Left ventricle myocardium superior (tissue), 1 donor: ENCODE results near the gene RNF217. TPM values are rescaled to one million over a fixed set of nuclear protein-coding genes. Genes with fewer than 3 reads are reported as not detected.
"Not testable (repeated sequence)": the region's sequence is repeated elsewhere in the genome, so short reads cannot be mapped to it uniquely, and the experiment has no call there.

Source experiments
- ATAC-seq: fragments of 200-7000 bp; cut with Tn5 transposase; one replicate; pipeline ENCODE4 v1.9.1; 2020; ENCODE audit warnings: mild to moderate bottlenecking, moderate library complexity
- DNase-seq: peaks from one replicate; pipeline ENCODE4 v3.0.0-alpha.2; 2020
- intact Hi-C: fragments of 100-400 bp; cut with micrococcal nuclease; formaldehyde crosslinking; loops from one replicate; pipeline ENCODE4 v1.11.0; 2022
- long read RNA-seq: library from polyadenylated mRNA; unstranded; transcript quantifications from one replicate; pipeline ENCODE4 v2.0.0, GENCODE V29; 2021
- total RNA-seq: library from RNA; stranded (reverse); fragmentation: NEBNext Ultra II Directional; extraction: Animal tissue kit (Norgen Biotek cat#: 25700); gene quantifications from one replicate; pipeline ENCODE4 v1.2.1, GENCODE V29; 2021
- donor health status: DM: no; HTN: yes; CAD: no; lungs with severe emphysema.

RNF217 gene, protein sequence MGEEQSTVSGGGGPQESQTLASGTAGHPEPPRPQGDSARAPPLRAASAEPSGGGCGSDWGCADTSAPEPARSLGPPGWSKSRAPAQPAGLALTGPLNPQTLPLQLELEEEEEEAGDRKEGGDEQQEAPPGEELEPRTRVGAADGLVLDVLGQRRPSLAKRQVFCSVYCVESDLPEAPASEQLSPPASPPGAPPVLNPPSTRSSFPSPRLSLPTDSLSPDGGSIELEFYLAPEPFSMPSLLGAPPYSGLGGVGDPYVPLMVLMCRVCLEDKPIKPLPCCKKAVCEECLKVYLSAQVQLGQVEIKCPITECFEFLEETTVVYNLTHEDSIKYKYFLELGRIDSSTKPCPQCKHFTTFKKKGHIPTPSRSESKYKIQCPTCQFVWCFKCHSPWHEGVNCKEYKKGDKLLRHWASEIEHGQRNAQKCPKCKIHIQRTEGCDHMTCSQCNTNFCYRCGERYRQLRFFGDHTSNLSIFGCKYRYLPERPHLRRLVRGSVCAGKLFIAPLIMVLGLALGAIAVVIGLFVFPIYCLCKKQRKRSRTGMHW
- total RNA-seq: 8.5 TPM
- long read RNA-seq, full-length matches to known transcripts: 7 of 11 reads
- long read RNA-seq, partial matches to known transcripts: 0 of 11 reads
- long read RNA-seq, other reads (novel, unspliced or antisense): 4 of 11 reads

DNA sequence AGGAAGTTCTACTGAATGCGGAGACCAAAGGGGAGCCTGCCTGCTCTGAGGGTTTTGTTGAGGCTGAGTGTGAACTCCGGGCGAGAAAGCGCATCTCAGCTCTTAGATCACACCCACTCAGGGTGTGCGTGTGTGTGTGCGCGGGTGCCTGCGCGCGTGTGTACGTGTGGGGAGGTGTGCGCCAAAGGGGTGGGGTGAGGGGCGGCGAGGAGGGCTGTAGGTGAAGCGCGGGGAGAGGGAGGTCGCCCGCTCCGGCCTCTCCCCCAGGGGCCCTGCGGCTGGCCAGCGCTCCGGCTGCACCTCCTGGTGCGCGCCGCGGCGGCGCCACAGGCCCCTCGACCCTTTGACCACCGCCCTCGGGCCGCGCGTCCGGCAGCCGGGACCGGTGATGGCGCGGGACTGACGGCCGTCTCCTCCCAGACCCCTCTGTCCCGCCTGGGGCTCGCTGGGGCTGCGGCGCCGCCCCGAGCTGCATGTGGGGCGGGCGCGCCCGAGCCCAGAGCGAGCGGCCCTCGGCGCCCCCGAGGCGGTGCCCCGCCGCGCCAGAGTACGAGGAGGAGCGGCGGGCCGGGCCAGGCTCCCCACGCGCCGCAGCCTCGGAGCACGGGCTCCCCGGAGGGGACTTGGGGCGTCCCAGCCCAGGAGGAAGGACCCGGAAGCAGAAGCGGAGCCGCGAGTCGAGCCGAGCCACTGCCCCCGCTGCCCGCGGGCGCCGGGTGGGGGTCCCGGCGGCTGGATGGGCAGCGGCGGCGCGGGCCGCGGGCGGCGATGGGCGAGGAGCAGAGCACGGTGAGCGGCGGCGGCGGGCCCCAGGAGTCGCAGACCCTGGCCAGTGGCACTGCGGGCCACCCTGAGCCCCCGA, at the start of gene RNF217:
Gene RNF217, plus strand, starts transcription at position 661 of the 862 bp plus-strand sequence. Its CDS starts 108 bp downstream, at position 769.
- intact Hi-C loops: no loop called here
- peak; percentile 83 for ATAC-seq
- peak; percentile 81 for DNase-seq

DNA sequence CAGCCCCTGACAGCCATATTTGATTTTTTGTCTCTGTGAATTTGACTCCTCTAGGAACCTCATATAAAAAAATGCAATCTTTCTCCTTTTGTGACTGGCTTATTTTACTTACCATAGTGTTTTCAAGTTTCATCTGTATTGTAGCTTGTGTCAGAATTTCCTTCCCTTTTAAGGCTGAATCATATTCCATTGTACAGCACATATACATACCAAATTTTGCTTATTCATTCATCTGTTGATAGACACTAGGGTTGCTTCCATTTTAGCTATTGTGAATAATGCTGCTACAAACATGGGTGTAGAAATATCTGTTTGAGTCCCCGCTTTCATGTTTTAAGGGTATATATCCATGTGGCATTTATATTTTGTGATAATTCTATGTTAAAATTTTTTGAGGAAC, 49.2 kb upstream of the RNF217 start:
- ATAC-seq: no peak
- intact Hi-C loops: no loop called here
- no peak for DNase-seq

DNA sequence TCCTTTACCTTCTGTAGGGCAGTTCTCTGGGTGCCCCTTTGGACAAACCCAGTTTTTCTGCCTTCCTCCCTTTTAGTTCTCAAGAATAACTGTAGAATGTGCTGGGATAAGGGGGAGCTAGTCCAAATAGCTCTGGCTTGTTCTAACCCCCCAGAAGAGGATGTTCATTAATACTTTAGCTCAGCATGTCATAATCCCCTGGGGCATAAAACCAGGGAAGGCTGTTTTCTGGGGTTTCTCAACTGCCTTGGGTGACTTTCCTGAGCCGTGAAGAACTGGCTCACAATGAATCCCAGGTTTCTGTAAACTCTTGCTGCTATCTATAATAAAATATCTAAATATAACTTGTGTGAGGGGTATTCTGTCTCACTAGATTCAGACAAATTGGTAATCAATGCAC, 44.5 kb upstream of the RNF217 start:
- intact Hi-C loops: no loop called here
- DNase-seq (no peak), ATAC-seq (no peak)

DNA sequence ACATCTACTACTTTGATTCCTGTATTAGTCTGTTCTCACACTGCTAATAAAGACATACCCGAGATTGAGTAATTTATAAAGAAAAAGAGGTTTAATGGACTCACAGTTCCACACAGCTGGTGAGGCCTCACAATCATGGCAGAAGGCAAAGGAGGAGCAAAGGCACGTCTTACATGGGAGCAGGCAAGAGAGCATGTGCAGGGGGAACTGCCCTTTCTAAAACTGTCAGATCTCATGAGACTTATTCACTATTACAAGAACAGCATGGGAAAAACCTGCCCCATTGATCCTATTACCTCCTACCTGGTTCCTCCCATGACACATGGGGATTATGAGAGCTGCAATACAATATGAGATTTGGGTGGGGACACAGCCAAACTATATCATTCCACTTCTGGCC, 42.5 kb upstream of the RNF217 start:
- intact Hi-C loops, DNase-seq, ATAC-seq: not testable (repeated sequence)

DNA sequence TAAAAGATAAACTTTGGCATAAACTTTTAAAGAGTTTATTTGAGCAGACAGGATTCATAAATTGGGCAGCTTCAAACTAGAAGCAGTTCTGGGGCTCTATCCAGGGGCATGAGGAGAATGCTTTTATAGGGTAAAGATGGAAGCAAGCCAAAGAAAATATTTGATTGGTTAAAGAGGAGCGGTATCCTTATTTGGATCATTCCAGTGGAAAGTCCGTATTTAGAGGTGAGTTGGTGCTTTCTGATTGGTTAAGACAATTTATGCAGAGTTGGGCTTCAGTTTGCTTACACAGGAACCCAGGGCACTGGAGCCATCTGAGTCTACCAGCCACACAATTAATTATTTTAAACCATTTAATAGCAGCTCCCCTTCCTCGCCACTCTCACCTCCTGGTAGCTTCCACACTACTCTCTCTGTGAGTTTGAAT, 37.9 kb upstream of the RNF217 start:
- ATAC-seq (no peak), DNase-seq (no peak)
- intact Hi-C loops: no loop called here

DNA sequence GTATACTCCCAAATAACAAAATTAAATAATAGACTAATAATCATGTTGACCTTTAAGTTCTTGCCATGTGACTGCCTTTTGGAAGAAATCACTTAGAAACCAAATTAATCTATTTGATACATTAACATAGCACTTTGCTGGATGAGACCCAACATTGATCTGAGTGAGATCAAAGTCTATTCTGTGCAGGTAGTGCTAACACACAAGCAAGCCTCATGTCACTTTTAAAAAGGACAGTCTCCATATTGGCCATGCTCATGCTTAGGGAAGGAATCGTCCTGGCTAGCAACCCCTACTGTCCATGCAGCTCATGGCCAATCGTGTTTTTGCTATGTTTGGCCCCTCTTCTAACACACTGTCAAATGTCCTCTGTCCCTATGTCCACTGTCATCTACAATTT, 35.8 kb upstream of the RNF217 start:
- intact Hi-C loops: no loop called here
- DNase-seq (no peak), ATAC-seq (no peak)

DNA sequence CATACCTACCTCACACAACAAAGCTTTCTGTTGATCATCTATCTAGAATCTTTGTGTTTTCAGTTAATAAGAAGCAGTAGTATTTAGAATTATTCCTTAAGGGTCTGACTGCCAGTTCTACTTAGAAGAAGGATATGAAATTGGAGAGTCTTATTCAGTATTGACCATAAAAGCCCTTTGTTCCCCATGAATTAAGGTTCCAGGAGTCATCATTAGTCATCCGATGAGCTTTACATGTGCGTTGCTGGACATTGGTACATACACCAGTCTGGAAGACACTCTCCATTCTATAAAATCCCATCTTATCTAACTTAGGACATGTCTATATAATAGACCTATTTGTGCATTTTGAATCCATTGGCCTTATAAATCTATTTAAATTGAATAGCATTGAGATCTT, 34.4 kb upstream of the RNF217 start:
- no peak for ATAC-seq

DNA sequence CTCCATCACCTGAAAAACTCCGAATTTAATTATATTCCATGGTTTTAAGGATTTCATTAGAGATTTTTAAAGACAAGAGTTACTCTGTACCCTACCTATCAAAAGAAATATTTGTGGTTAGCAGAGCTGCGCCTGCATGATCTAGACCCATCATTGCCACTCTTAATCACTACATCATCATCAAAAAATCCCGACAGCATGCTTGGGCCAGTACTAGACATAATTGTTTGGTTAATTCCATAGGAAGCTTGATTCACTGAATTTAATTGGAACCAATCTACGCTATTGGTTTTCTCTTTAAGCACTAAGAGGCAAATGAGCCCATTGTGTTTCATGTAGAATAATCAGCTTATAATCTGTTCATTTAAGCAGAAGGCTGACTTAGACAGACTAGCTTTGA, 33.4 kb upstream of the RNF217 start:
- DNase-seq (no peak), ATAC-seq (no peak)
- intact Hi-C loops: no loop called here

More for the DNA sequence above, 34.4 kb upstream of the RNF217 start:
- no peak for DNase-seq
- intact Hi-C loops: no loop called here

DNA sequence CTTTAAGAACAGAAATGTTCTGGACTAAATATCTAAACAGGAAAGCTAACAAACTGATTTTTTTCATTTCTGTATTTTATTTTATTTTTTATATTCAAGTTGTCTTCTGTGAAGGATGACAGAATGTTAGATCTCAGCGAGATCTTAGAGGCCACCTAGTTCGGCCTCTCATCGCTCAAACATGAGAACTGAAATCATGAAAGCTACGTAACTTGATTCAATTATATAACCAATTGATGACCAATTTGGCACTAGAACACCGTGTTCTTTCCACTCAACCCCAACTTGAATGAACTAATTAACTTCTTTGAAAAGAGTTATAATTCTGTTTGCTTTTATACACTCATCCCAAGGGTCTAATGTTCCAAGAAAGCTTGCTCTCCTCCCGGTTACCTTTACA, 24.6 kb upstream of the RNF217 start:
- DNase-seq (no peak), ATAC-seq (no peak)
- intact Hi-C loops: no loop called here

DNA sequence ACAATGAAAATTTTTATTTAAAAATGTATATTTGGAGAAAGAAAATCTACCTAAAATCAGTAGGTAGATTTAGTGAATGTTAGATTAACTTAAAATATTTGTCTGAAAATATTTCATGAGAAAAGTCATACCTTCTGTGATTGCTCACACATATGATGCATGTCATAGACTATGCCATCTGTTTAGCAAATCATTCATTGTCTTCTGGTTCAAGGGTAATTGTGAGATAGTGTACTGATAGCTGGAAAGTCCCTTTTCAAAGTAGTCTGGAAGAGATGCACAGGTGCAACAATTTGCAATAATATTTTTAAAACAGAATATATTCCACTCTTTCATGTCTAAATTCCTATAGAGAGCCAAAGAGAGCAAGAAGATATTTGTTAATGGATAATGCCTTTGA, 21.0 kb upstream of the RNF217 start:
- DNase-seq (no peak), ATAC-seq (no peak)
- intact Hi-C loops: no loop called here

DNA sequence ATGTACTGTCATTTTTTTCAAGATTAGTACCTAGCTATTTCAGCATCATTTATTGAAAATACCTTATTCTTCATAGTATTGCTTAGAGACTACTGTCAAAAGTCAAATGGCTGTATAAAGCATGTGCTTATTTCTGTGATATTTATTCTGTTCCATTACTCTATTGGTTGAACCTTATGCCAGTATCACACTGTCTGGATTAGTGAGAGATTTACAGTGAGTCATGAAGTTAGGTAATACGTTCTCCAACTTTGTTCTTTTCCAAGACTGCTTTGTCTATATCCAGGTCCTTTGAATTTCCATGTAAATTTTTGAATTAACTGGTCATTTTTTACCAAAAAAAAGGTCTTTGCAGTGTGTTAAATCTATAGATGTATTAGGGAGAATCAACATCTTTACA, 18.6 kb upstream of the RNF217 start:
- ATAC-seq: no peak
- no peak for DNase-seq
- intact Hi-C loops: no loop called here

DNA sequence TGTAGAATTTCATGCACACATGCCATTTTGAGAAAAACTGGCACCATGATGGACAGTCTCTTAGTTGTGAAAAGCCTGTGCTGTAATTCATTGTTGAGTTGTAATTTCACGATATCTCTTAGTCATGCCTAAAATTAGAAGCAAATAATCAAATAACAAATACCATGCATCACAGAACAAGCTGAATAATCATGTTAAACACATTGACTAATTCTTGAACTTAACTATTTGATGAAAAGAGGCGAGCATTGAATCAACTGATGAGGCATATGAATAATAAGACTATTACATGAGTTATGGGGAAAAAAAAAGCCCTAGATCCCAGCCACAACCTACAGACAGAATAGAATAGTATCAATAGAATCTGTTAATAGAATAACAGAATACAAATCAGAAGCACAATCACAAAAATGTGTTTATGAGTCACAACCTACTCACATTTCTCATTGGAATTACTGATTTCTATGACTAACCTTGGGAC, 14.2 kb upstream of the RNF217 start:
- intact Hi-C loops: no loop called here
- ATAC-seq: no peak
- no peak for DNase-seq

DNA sequence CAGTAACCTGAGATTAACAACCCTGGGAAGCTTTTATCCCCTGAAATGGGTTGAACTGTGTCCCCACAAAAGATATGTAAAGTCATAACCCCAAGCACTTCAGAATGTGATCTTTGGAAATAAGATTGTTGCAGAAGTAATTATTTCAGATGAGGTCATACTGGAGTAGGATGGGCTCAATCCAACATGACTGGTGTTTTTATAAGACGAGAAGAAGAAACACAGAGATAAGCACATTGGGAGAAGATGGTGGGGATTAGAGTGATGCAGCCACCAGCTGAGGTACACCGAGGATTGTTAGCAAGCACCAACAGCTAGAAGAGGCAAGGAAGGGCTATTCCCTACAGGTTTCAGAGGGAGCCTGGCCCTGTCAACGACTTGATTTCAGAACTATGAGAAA, 12.5 kb upstream of the RNF217 start:
- intact Hi-C loops: no loop called here
- ATAC-seq (no peak), DNase-seq (no peak)

DNA sequence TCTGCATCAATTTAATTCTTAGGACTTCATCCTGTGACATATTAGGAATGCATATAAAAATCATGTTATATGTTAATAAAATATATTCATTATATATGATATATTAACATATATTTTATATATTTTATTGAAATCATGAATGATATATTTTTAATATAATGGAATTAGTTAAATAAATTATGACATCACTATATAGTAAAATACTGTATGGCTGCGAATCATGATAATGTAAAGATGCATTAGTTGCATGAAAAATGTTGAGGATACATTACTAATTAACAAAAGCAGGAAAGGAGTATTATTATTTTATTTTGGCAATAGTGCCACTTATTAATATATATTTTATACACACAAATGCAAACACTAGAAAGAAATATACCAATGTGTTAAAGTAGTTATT, 8.4 kb upstream of the RNF217 start:
- intact Hi-C loops: no loop called here
- no peak for DNase-seq
- no peak for ATAC-seq

DNA sequence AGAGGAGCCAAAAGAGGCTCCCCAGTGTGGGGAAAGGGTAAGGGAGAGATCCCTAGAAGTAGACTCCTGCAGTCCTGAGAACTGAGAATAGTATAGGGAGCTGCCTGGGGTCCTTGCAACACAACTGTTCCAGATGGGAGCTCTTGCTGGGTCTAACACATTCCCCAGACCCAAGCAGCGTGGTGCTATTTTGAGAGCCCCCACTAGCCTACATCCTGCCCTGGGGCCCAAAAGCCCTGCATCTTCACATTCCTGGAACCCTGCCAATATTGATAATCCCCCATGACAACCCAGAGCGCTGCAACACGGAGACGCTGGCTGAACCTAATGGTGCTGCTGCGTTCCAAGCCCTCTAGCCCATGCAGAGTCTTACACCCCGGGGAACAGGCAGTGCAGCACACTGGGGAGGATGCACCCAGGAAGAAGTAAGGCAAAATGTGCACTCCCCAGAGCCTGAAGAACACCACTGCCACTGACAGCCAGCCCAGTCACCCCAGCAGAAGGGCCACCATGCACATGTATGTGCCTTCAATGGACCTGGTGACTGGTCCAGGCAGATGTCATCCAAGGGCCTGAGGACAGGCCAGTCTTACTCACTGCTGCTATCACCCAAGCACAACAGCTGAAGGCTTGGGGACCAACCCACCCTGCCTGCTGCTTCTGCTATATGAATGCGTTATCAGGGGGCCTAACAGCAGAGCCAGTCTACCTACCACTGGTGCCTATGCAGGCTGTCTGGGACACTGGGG, 7.0 kb upstream of the RNF217 start:
- ATAC-seq (peak; percentile 36), DNase-seq (no peak)
- intact Hi-C loops: no loop called here

DNA sequence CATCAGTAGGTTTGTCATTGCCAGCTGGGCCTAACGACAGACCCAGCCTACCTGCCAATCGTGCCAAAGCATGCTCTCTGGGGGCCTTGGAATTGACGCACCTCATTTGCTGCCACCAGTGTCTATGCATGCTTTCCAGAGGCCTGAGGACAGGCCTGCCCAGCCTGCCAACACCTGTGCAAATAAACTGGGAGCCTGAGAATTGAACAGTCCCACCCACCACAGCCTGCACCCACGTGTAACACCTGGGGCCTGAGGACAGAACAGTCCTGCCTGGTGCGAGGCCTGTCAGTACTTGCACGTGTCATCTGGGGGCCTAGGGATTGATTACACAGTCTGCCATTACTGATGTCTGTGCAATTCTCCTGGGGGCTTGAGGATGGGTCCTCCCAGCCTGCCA, 6.2 kb upstream of the RNF217 start:
- intact Hi-C loops: no loop called here
- ATAC-seq (no peak), DNase-seq (no peak)

DNA sequence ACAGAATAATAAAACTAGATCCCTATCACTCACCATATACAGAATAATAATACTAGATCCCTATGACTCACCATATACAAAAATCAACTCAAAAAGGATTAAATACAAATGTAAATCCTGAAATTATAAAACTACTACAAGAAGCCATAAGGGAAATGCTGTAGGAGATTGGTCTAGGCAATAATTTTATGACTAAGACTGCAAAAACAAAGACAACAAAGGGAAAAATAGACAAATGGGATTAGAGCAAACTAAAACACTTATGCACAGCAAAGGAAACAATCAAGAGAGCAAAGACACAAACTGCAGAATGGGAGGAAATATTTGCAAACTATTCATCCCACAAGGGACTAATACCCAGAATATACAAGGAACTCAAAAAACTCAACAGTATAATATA, 4.1 kb upstream of the RNF217 start:
- ATAC-seq: no peak
- intact Hi-C loops: no loop called here
- no peak for DNase-seq

DNA sequence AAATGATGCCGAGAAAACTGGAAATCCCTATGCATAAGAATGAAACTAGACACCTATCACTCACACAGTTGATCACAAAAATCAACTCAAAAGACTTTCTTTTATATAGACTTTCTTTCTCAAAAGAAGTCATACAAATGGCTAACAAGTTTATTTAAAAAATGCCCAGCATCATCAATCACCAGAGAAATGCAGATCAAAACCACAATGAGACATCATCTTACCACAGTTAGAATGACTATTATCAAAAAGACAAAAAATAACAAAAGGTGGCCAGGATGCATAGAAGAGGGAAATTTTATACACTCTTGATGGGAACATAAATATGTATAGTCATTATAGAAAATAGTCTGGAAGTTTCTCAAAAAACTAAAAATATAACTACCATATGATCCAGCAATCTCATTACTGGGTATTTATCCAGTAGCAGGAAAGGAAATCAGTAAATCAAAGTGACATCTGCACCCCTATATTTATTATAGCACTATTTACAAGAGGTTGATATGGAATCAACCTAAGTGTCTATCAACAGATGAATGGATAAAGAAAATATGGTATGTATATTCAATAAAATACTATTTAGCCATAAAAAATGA, 3.4 kb upstream of the RNF217 start:
- ATAC-seq (no peak), DNase-seq (no peak)
- intact Hi-C loops: no loop called here
